GM19455 (cell line): Measurements from ENCODE around the gene SLBP.
A peak's percentile ranks its signal among the peaks of the same experiment; 100 is the strongest.

Source experiments
- ATAC-seq: cut with Tn5 transposase; IDR thresholded peaks from one replicate; pipeline ENCODE4 v1.9.1; 2021; ENCODE audit not compliant: unreplicated experiment

Gene SLBP

GRCh38 chr4:1749370-1749769 is 37.3 kb upstream of the SLBP start:
- no peak for ATAC-seq

- ATAC-seq = peak; percentile 44
These were observed 36.4 kb upstream of the SLBP start for GRCh38 chr4:1748465-1748995.

GRCh38 chr4:1747603-1747967 is 35.5 kb upstream of the SLBP start:
- no peak for ATAC-seq

GRCh38 chr4:1746919-1747602 is 34.9 kb upstream of the SLBP start:
- no peak for ATAC-seq

- no peak for ATAC-seq
These were observed 34.2 kb upstream of the SLBP start for GRCh38 chr4:1746265-1746691.

- ATAC-seq = no peak
These were observed 33.6 kb upstream of the SLBP start for GRCh38 chr4:1745697-1746096.

- no peak for ATAC-seq
These were observed 33.0 kb upstream of the SLBP start for GRCh38 chr4:1745165-1745564.

- no peak for ATAC-seq
These were observed 32.4 kb upstream of the SLBP start for GRCh38 chr4:1744552-1744951.

GRCh38 chr4:1743975-1744374 is 31.9 kb upstream of the SLBP start:
- no peak for ATAC-seq

- ATAC-seq = no peak
These were observed 31.4 kb upstream of the SLBP start for GRCh38 chr4:1743551-1743950.

- ATAC-seq = no peak
These were observed 29.1 kb upstream of the SLBP start for GRCh38 chr4:1741208-1741607.

- ATAC-seq = no peak
These were observed 28.0 kb upstream of the SLBP start for GRCh38 chr4:1740021-1740545.

GRCh38 chr4:1739358-1739757 is 27.2 kb upstream of the SLBP start:
- no peak for ATAC-seq

GRCh38 chr4:1738410-1738809 is 26.3 kb upstream of the SLBP start:
- ATAC-seq = no peak

GRCh38 chr4:1737666-1738065 is 25.5 kb upstream of the SLBP start:
- ATAC-seq = no peak

- no peak for ATAC-seq
These were observed 24.7 kb upstream of the SLBP start for GRCh38 chr4:1736812-1737211.

- no peak for ATAC-seq
These were observed 23.1 kb upstream of the SLBP start for GRCh38 chr4:1735215-1735614.

- no peak for ATAC-seq
These were observed 20.8 kb upstream of the SLBP start for GRCh38 chr4:1732911-1733310.

- no peak for ATAC-seq
These were observed 19.1 kb upstream of the SLBP start for GRCh38 chr4:1731180-1731579.

- no peak for ATAC-seq
These were observed 18.5 kb upstream of the SLBP start for GRCh38 chr4:1730532-1731135.

GRCh38 chr4:1728061-1728980 is 16.2 kb upstream of the SLBP start:
- ATAC-seq = no peak
